Measurements from ENCODE around the gene PGA3.
"Not testable (repeated sequence)": the region's sequence is repeated elsewhere in the genome, so short reads cannot be mapped to it uniquely, and the experiment has no call there.

PGA3 gene

GRCh38 chr11:61210629-61211028 is 7.3 kb downstream of the PGA3 start:
- H3K36me3 Mint-ChIP-seq; ATAC-seq (ENCODE audit: low read depth); H3K27me3 Mint-ChIP-seq; H3K9me3 Mint-ChIP-seq; DNase-seq (ENCODE audit: low spot score in 2 of 2); H3K4me3 Mint-ChIP-seq; H3K27ac Mint-ChIP-seq; H3K4me1 Mint-ChIP-seq: not testable (repeated sequence)

GRCh38 chr11:61211327-61211952 is 8.1 kb downstream of the PGA3 start:
- H3K27me3 Mint-ChIP-seq; H3K4me3 Mint-ChIP-seq; H3K9me3 Mint-ChIP-seq; H3K27ac Mint-ChIP-seq; ATAC-seq (ENCODE audit: low read depth); H3K4me1 Mint-ChIP-seq; H3K36me3 Mint-ChIP-seq; DNase-seq (ENCODE audit: low spot score in 2 of 2): not testable (repeated sequence)

GRCh38 chr11:61212202-61212601 is 8.9 kb downstream of the PGA3 start:
- H3K9me3 Mint-ChIP-seq; H3K36me3 Mint-ChIP-seq; DNase-seq (ENCODE audit: low spot score in 2 of 2); H3K4me1 Mint-ChIP-seq; H3K4me3 Mint-ChIP-seq; H3K27me3 Mint-ChIP-seq; ATAC-seq (ENCODE audit: low read depth); H3K27ac Mint-ChIP-seq: not testable (repeated sequence)

GRCh38 chr11:61213711-61214324 is 10.5 kb downstream of the PGA3 start:
- ATAC-seq (ENCODE audit: low read depth); H3K36me3 Mint-ChIP-seq; DNase-seq (ENCODE audit: low spot score in 2 of 2); H3K27ac Mint-ChIP-seq; H3K4me1 Mint-ChIP-seq; H3K4me3 Mint-ChIP-seq; H3K27me3 Mint-ChIP-seq; H3K9me3 Mint-ChIP-seq: not testable (repeated sequence)

GRCh38 chr11:61218306-61218705 is 15.0 kb downstream of the PGA3 start:
- DNase-seq (ENCODE audit: low spot score in 2 of 2); H3K36me3 Mint-ChIP-seq; H3K4me3 Mint-ChIP-seq; H3K9me3 Mint-ChIP-seq; H3K4me1 Mint-ChIP-seq; H3K27ac Mint-ChIP-seq; H3K27me3 Mint-ChIP-seq; ATAC-seq (ENCODE audit: low read depth): not testable (repeated sequence)

GRCh38 chr11:61219016-61219415 is 15.7 kb downstream of the PGA3 start:
- H3K27me3 Mint-ChIP-seq; H3K9me3 Mint-ChIP-seq; ATAC-seq (ENCODE audit: low read depth); H3K27ac Mint-ChIP-seq; H3K4me1 Mint-ChIP-seq; H3K36me3 Mint-ChIP-seq; H3K4me3 Mint-ChIP-seq; DNase-seq (ENCODE audit: low spot score in 2 of 2): not testable (repeated sequence)

- not testable (repeated sequence) for H3K36me3 Mint-ChIP-seq; ATAC-seq (ENCODE audit: low read depth); H3K4me1 Mint-ChIP-seq; H3K9me3 Mint-ChIP-seq; H3K27ac Mint-ChIP-seq; H3K27me3 Mint-ChIP-seq; H3K4me3 Mint-ChIP-seq; DNase-seq (ENCODE audit: low spot score in 2 of 2)
Measured at GRCh38 chr11:61222047-61222446, 18.7 kb downstream of the PGA3 start, which contains the start of gene PGA4. TSS of gene PGA4 (plus strand) at chr11:61222347. CDS start at chr11:61222401, 54 bp downstream.

GRCh38 chr11:61222692-61223091 is 19.4 kb downstream of the PGA3 start:
- not testable (repeated sequence) for H3K36me3 Mint-ChIP-seq; H3K4me3 Mint-ChIP-seq; ATAC-seq (ENCODE audit: low read depth); H3K9me3 Mint-ChIP-seq; H3K27me3 Mint-ChIP-seq; H3K27ac Mint-ChIP-seq; H3K4me1 Mint-ChIP-seq; DNase-seq (ENCODE audit: low spot score in 2 of 2)

GRCh38 chr11:61226457-61227137 is 23.3 kb downstream of the PGA3 start:
- not testable (repeated sequence) for H3K4me1 Mint-ChIP-seq; H3K27ac Mint-ChIP-seq; H3K9me3 Mint-ChIP-seq; H3K36me3 Mint-ChIP-seq; DNase-seq (ENCODE audit: low spot score in 2 of 2); ATAC-seq (ENCODE audit: low read depth); H3K4me3 Mint-ChIP-seq; H3K27me3 Mint-ChIP-seq

- not testable (repeated sequence) for ATAC-seq (ENCODE audit: low read depth); H3K36me3 Mint-ChIP-seq; H3K4me3 Mint-ChIP-seq; H3K4me1 Mint-ChIP-seq; H3K27me3 Mint-ChIP-seq; H3K9me3 Mint-ChIP-seq; H3K27ac Mint-ChIP-seq; DNase-seq (ENCODE audit: low spot score in 2 of 2)
Measured at GRCh38 chr11:61229458-61229857, 26.1 kb downstream of the PGA3 start.

GRCh38 chr11:61231033-61231432 is 27.7 kb downstream of the PGA3 start:
- H3K36me3 Mint-ChIP-seq; H3K4me1 Mint-ChIP-seq; ATAC-seq (ENCODE audit: low read depth); H3K4me3 Mint-ChIP-seq; H3K9me3 Mint-ChIP-seq; H3K27me3 Mint-ChIP-seq; H3K27ac Mint-ChIP-seq; DNase-seq (ENCODE audit: low spot score in 2 of 2): not testable (repeated sequence)

GRCh38 chr11:61231585-61231984 is 28.3 kb downstream of the PGA3 start:
- not testable (repeated sequence) for H3K9me3 Mint-ChIP-seq

GRCh38 chr11:61232548-61233145 is 29.3 kb downstream of the PGA3 start:
- not testable (repeated sequence) for H3K27ac Mint-ChIP-seq; DNase-seq (ENCODE audit: low spot score in 2 of 2); H3K9me3 Mint-ChIP-seq; ATAC-seq (ENCODE audit: low read depth); H3K4me1 Mint-ChIP-seq; H3K27me3 Mint-ChIP-seq; H3K4me3 Mint-ChIP-seq; H3K36me3 Mint-ChIP-seq

More at GRCh38 chr11:61231585-61231984, 28.3 kb downstream of the PGA3 start:
- H3K4me3 Mint-ChIP-seq; ATAC-seq (ENCODE audit: low read depth); H3K27ac Mint-ChIP-seq; DNase-seq (ENCODE audit: low spot score in 2 of 2); H3K27me3 Mint-ChIP-seq; H3K36me3 Mint-ChIP-seq; H3K4me1 Mint-ChIP-seq: not testable (repeated sequence)

GRCh38 chr11:61237130-61237529 is 33.8 kb downstream of the PGA3 start:
- not testable (repeated sequence) for H3K4me1 Mint-ChIP-seq; ATAC-seq (ENCODE audit: low read depth); H3K4me3 Mint-ChIP-seq; H3K27me3 Mint-ChIP-seq; H3K36me3 Mint-ChIP-seq; DNase-seq (ENCODE audit: low spot score in 2 of 2); H3K27ac Mint-ChIP-seq; H3K9me3 Mint-ChIP-seq

Measured in memory B cell (primary cell).